GM23338 (cell line): ENCODE results near the gene YPEL2. TPM values are rescaled to one million over a fixed set of nuclear protein-coding genes. Genes with fewer than 3 reads are reported as not detected.

Experiments used
- ATAC-seq: fragments of 200-7000 bp; cut with Tn5 transposase; 3 replicates; pipeline ENCODE4 v1.9.1; 2020
- DNase-seq: peaks from one replicate; pipeline ENCODE4 v3.0.0-alpha.2; 2015; ENCODE audit warnings: low spot score
- H2AFZ ChIP-seq: fragments of 200-600 bp; sonication (generic); 2 replicates; pipeline ENCODE4 v1.8.0; 2016; ENCODE audit warnings: antibody characterized with exemption, mild to moderate bottlenecking, moderate library complexity
- H3F3A ChIP-seq: fragments of 200-600 bp; sonication (generic); replicated peaks from 2 replicates; pipeline ENCODE4 v1.8.0; 2017; ENCODE audit warnings: antibody characterized with exemption, mixed run types, low read depth
- H3K27ac ChIP-seq: fragments of 200-600 bp; sonication (generic); 2 replicates; pipeline ENCODE4 v1.6.1; 2016; ENCODE audit warnings: low read depth
- H3K27me3 ChIP-seq: fragments of 200-600 bp; sonication (generic); 2 replicates; pipeline ENCODE4 v1.8.0; 2016; ENCODE audit warnings: mild to moderate bottlenecking, mixed run types, moderate library complexity; ENCODE audit not compliant: insufficient read depth
- H3K36me3 ChIP-seq: fragments of 200-600 bp; sonication (generic); 2 replicates; pipeline ENCODE4 v1.8.0; 2016; ENCODE audit warnings: mild to moderate bottlenecking; ENCODE audit not compliant: insufficient read depth
- H3K4me1 ChIP-seq: fragments of 200-600 bp; sonication (generic); 2 replicates; pipeline ENCODE4 v1.8.0; 2016; ENCODE audit warnings: mild to moderate bottlenecking, moderate library complexity; ENCODE audit not compliant: insufficient read depth
- H3K4me2 ChIP-seq: fragments of 200-600 bp; sonication (generic); 2 replicates; pipeline ENCODE4 v1.7.1; 2017; ENCODE audit warnings: mixed run types
- H3K4me3 ChIP-seq: fragments of 200-600 bp; sonication (generic); 2 replicates; pipeline ENCODE4 v1.6.1; 2016; ENCODE audit warnings: mixed run types
- H3K79me2 ChIP-seq: fragments of 200-600 bp; sonication (generic); replicated peaks from 2 replicates; pipeline ENCODE4 v1.8.0; 2017; ENCODE audit warnings: mild to moderate bottlenecking; ENCODE audit not compliant: insufficient read depth
- H3K9me2 ChIP-seq: fragments of 200-600 bp; sonication (generic); 2 replicates; pipeline ENCODE4 v1.8.0; 2017; ENCODE audit not compliant: insufficient read depth
- H4K20me1 ChIP-seq: fragments of 200-600 bp; sonication (generic); replicated peaks from 2 replicates; pipeline ENCODE4 v1.8.0; 2017; ENCODE audit warnings: mild to moderate bottlenecking; ENCODE audit not compliant: insufficient read depth
- H3K27ac Mint-ChIP-seq: 2 replicates; pipeline ENCODE4 v1.8.0; 2020; ENCODE audit warnings: inconsistent platforms, mild to moderate bottlenecking, moderate library complexity, mixed read lengths
- H3K27me3 Mint-ChIP-seq: 3 replicates; pipeline ENCODE4 v1.8.0; 2022; ENCODE audit warnings: low read depth, mild to moderate bottlenecking, moderate library complexity, mixed read lengths, inconsistent platforms; ENCODE audit not compliant: insufficient read depth, poor library complexity
- H3K36me3 Mint-ChIP-seq: 3 replicates; pipeline ENCODE4 v1.8.0; 2021; ENCODE audit warnings: low read depth, mild to moderate bottlenecking, inconsistent platforms, moderate library complexity, mixed read lengths
- H3K4me1 Mint-ChIP-seq: 3 replicates; pipeline ENCODE4 v1.8.0; 2020; ENCODE audit warnings: mild to moderate bottlenecking, inconsistent platforms, mixed read lengths
- H3K4me3 Mint-ChIP-seq: 3 replicates; pipeline ENCODE4 v1.8.0; 2021; ENCODE audit warnings: moderate library complexity, mild to moderate bottlenecking, inconsistent platforms, mixed read lengths
- H3K9me3 Mint-ChIP-seq: 3 replicates; pipeline ENCODE4 v1.8.0; 2020; ENCODE audit warnings: moderate library complexity, mild to moderate bottlenecking, inconsistent platforms, mixed read lengths
- CREB1 ChIP-seq: fragments of 250-450 bp; sonication (Bioruptor Pico); IDR thresholded peaks from 2 replicates; pipeline ENCODE4 v1.5.0; 2020; ENCODE audit warnings: low read depth, mild to moderate bottlenecking, moderate library complexity
- CTCF ChIP-seq, 2 experiments: fragments of 200-600 bp in 1 of 2; sonication (generic) in 1 of 2; conservative IDR thresholded peaks; 2 replicates each; pipeline versions ENCODE4 v1.5.1 to v1.6.1; 2016 to 2017; ENCODE audit warnings: antibody characterized with exemption in 2 of 2, low read depth in 2 of 2, mild to moderate bottlenecking in 2 of 2, moderate library complexity in 1 of 2
- ETS1 ChIP-seq: IDR thresholded peaks from 2 replicates; pipeline ENCODE4 v1.6.1; 2016; ENCODE audit warnings: antibody characterized with exemption
- EZH2 ChIP-seq: fragments of 200-600 bp; sonication (generic); IDR thresholded peaks from one replicate; pipeline ENCODE4 v1.8.0; 2017; ENCODE audit warnings: antibody characterized with exemption, mild to moderate bottlenecking, low read depth; ENCODE audit not compliant: unreplicated experiment
- EZH2phosphoT487 ChIP-seq: fragments of 200-600 bp; sonication (generic); IDR thresholded peaks from one replicate; pipeline ENCODE4 v1.8.1; 2018; ENCODE audit warnings: antibody characterized with exemption; ENCODE audit not compliant: unreplicated experiment
- JUNB ChIP-seq: IDR thresholded peaks from one replicate; pipeline ENCODE4 v1.6.1; 2016; ENCODE audit warnings: antibody characterized with exemption; ENCODE audit not compliant: unreplicated experiment
- NANOG ChIP-seq: IDR thresholded peaks from 2 replicates; pipeline ENCODE4 v1.6.1; 2016; ENCODE audit warnings: antibody characterized with exemption, borderline replicate concordance
- POLR2AphosphoS5 ChIP-seq: IDR thresholded peaks from 2 replicates; pipeline ENCODE4 v1.6.1; 2016; ENCODE audit warnings: antibody characterized with exemption, low read depth
- REST ChIP-seq: IDR thresholded peaks from one replicate; pipeline ENCODE4 v1.6.1; 2018; ENCODE audit warnings: antibody characterized with exemption; ENCODE audit not compliant: unreplicated experiment
- STAT1 ChIP-seq: IDR thresholded peaks from one replicate; pipeline ENCODE4 v1.6.1; 2016; ENCODE audit warnings: antibody characterized with exemption; ENCODE audit not compliant: unreplicated experiment
- ZNF114 ChIP-seq: fragments of 250-450 bp; sonication (Bioruptor Pico); IDR thresholded peaks from 2 replicates; pipeline ENCODE4 v1.5.0; 2020; ENCODE audit warnings: mild to moderate bottlenecking, moderate library complexity
- ZNF331 ChIP-seq: fragments of 250-450 bp; sonication (Bioruptor Pico); IDR thresholded peaks from 2 replicates; pipeline ENCODE4 v1.5.0; 2020; ENCODE audit warnings: low read depth, mild to moderate bottlenecking, moderate library complexity
- ZNF462 ChIP-seq: fragments of 250-450 bp; sonication (Bioruptor Pico); IDR thresholded peaks from 2 replicates; pipeline ENCODE4 v1.5.0; 2020; ENCODE audit warnings: mild to moderate bottlenecking, moderate library complexity
- polyA plus RNA-seq: library from polyadenylated mRNA; unstranded; fragments of >200 nt; fragmentation: Nextera tagmentation; extraction: Ambion mirVana; gene quantifications from 2 replicates; pipeline ENCODE4 v1.2.1, GENCODE V29; 2016
- total RNA-seq: library from RNA; depleted of rRNA; stranded (reverse); fragments of >200 nt; shearing (Covaris generic); gene quantifications from 2 replicates; pipeline ENCODE4 v1.2.3, GENCODE V29; 2014

The YPEL2 gene
- total and polyA plus RNA-seq, 2 experiments from 2014 or later, result 4.1 to 5.2 TPM

- H3K9me2 ChIP-seq, result no peaks in the 10 kb centered on the region
- Mint-ChIP-seq H3K27me3 (peaks cover 6% of the 10 kb centered on the region), H3K4me3 (no peak overlapping the region), H3K27ac (no peak overlapping the region), H3K9me3 (peaks cover 15% of the 10 kb centered on the region), H3K4me1 (peaks cover 11% of the 10 kb centered on the region), H3K36me3 (peaks cover 23% of the 10 kb centered on the region)
- TF ChIP-seq ZNF462 (CRISPR knock-in tag) (no peak), STAT1 (no peak), CTCF (conservative IDR thresholded peaks at IDR 0.05; ENCODE audit: low read depth in 2 of 2) (no peak), ZNF331 (no peak), EZH2 (no peak), REST (no peak), ETS1 (no peak), EZH2phosphoT487 (no peak), ZNF114 (CRISPR knock-in tag) (no peak), JUNB (no peak), POLR2AphosphoS5 (no peak), CREB1 (CRISPR knock-in tag) (no peak), NANOG (no peak)
- no peaks in the 10 kb centered on the region for H3K27me3 ChIP-seq
- no peak overlapping the region for H2AFZ ChIP-seq
- no peaks in the 10 kb centered on the region for H3K79me2 ChIP-seq
- no peak for ATAC-seq
- no peak overlapping the region for H3K4me3 ChIP-seq
- no peaks in the 10 kb centered on the region for H3F3A ChIP-seq
- no peaks in the 10 kb centered on the region for H3K36me3 ChIP-seq
- H3K4me1 ChIP-seq, result peaks cover 13% of the 10 kb centered on the region
- H4K20me1 ChIP-seq, result no peaks in the 10 kb centered on the region
- no peak for DNase-seq
- H3K27ac ChIP-seq, result no peak overlapping the region
- no peak overlapping the region for H3K4me2 ChIP-seq
These were observed 59.6 kb downstream of the YPEL2 start for GRCh38 chr17:59391021-59391420.
